GM23338 (cell line): Measurements from ENCODE around the gene NHEJ1.

Source experiments
- CREB1 ChIP-seq: fragments of 250-450 bp; sonication (Bioruptor Pico); IDR thresholded peaks from 2 replicates; pipeline ENCODE4 v1.5.0; 2020; ENCODE audit warnings: low read depth, mild to moderate bottlenecking, moderate library complexity
- CTCF ChIP-seq, 2 experiments: fragments of 200-600 bp in 1 of 2; sonication (generic) in 1 of 2; conservative IDR thresholded peaks; 2 replicates each; pipeline versions ENCODE4 v1.5.1 to v1.6.1; 2016 to 2017; ENCODE audit warnings: antibody characterized with exemption in 2 of 2, low read depth in 2 of 2, mild to moderate bottlenecking in 2 of 2, moderate library complexity in 1 of 2
- EZH2 ChIP-seq: fragments of 200-600 bp; sonication (generic); IDR thresholded peaks from one replicate; pipeline ENCODE4 v1.8.0; 2017; ENCODE audit warnings: antibody characterized with exemption, mild to moderate bottlenecking, low read depth; ENCODE audit not compliant: unreplicated experiment

- no peak for TF ChIP-seq CTCF (conservative IDR thresholded peaks at IDR 0.05; ENCODE audit: low read depth in 2 of 2)
- peak; percentile 25 for TF ChIP-seq EZH2
- no peak for TF ChIP-seq CREB1 (CRISPR knock-in tag)
Observed at GRCh38 chr2:219056896-219057708, 103.5 kb downstream of the NHEJ1 start.
